Measurements from ENCODE around the gene DNAH5.

- TF ChIP-seq CTCF (IDR thresholded peaks at IDR 0.05) (no peak), POLR2AphosphoS5 (IDR thresholded peaks at IDR 0.05; ENCODE audit: low read depth, low read length) (no peak)
Observed at GRCh38 chr5:13746026-13746425, 198.5 kb downstream of the DNAH5 start.
